ENCODE data around the gene NCKAP5.

Gene NCKAP5

DNA sequence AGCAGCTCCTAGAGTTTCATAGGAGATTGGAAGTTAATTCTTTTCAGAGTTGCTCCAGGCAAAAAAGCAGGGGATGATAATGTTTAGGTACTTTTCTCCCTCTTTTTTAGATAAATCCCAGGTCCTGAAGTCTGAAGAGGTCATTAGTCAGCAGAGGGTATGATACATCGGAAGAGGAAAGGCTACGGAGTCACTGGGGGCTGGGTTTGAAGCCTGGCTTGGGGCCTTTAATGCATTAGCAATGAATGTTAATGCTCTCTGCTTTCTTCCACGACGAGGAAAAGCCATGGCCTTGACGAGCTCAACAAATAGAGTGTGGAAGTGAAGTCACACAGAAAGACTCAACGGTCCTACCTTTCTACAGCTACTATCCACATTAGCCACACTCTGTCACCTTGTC is 235.1 kb downstream of the NCKAP5 start:
- no peak for DNase-seq (ENCODE audit: low read depth in 2 of 2)

DNA sequence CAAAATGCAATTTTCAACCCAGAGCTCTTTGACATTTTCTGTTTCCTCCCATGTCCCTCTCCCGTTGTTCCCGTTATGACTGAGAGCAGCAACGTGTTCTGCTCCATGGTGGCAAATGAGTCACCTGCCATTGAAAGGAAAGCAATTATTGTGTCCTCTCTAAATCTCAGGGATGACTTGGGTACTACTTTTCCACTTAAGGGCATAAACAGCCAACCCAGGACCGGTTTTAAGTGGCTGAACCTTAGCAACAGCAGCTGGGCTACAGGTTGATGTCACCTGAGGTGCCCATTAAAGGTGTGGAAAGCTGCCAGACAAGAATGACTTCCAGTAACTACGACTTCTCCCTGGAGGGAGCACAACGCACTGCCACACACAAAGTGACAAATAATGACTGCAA is 236.8 kb downstream of the NCKAP5 start:
- DNase-seq (ENCODE audit: low read depth in 2 of 2): no peak

DNA sequence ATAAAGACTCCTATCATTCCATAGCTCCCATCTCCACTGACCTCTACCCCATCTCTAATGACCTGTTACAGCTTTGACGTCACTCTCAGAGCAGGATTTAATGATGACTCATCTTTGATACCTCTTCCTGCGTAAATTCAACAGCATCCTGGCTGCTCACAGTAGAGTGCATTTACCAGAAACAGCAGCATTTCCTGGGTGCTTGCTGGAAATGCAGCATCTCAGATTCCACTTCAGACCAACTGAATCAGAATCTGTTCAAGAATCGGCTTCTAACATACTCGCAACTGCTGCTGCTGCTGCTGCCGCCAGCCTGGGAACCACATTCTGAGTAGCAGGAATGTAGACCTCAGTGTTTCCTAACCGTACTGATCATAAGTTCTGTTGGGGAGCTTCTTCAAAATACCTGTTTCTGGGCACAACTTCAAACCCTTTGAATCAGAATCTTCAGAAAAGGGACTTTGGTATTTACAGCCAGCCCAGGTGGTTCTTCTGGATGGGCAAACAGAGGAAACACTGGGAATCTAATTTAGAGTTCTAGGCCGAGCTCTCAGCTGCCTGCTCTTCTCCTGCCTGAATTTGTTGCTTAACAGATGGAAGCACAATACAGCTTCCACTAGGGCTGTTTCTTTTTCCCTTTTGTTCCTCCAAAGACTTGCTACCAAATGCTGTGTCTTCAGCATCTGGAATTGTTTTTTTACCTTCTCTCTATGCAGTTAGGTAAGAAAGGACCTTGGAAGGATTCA is 241.4 kb downstream of the NCKAP5 start:
- DNase-seq (ENCODE audit: low read depth in 2 of 2): no peak

DNA sequence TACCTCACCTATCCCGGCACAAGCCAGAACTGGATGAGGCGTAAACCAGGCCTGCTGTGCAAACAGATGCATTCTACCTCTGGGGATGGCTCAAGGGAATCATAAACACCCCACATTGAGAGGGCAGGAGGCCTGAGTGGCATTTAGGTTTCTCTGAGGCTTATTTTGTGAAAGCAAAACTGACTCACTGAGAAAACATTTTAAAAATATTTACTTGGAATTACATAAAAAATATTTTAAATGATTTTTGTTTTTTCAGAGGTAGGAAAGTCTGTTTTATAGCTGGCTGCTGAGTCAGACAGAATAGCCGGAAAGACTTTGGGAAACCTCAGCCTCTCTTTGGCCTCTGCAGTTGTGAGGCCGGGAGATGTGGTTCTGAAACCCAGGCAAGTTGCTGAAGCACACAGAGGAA is 244.1 kb downstream of the NCKAP5 start:
- DNase-seq (ENCODE audit: low read depth in 2 of 2): no peak

DNA sequence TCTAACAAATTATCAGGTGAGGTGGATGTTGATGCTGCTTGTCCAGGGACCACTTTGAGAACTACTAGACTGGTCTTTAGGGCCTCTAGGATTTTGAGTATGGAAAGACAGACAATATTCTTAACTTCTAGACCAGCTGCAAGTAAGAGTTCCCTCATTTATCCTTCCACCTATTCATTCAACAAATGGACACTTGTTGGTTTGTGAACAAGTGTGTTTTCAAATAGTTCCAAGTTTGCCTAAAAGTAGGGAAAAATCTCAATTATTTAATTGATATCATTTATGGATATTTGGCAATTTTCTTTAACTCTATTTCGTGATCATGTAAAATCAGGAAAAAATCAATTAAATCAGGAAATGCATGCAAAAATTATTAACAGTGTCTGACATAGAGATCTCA is 245.4 kb downstream of the NCKAP5 start:
- DNase-seq (ENCODE audit: low read depth in 2 of 2): no peak

DNA sequence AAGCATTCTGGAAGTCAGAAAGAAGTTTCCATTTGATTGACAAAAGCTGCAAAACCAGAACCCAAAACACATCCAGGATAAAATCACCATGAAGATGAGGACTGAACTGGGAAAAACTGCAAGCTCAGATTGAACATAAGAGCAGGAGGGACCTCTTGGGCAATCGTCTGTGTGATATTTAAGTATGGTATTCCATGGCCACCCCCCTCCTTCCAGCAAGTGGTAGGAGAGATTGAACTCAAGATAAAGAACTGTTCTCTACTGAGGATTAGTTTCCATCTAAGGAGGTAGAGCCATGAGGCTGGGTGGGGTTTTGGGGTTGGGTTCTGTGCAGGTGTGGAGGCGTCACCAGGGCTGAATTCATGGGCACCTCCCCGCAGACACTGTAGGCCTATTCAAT is 251.1 kb downstream of the NCKAP5 start:
- DNase-seq (ENCODE audit: low read depth in 2 of 2): no peak

DNA sequence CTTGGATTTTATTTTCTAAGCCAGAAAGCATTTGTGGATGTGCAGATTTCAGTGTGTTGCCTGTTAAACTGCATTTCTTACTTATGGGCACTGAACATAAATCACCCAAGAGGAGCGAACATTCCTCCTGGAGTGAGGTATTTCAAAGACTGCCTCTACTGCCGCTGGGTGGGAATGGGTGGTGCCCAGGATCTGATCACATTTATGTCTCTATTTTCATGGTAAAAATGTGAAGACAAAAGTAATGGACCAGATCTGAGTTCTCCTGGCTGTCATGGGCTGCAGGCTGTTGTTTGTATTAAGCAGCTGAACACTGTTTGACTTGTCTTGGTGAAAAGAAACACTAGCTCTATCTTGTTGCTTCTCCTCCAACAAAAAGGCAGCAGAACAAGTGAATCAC is 251.7 kb downstream of the NCKAP5 start:
- DNase-seq (ENCODE audit: low read depth in 2 of 2): no peak

DNA sequence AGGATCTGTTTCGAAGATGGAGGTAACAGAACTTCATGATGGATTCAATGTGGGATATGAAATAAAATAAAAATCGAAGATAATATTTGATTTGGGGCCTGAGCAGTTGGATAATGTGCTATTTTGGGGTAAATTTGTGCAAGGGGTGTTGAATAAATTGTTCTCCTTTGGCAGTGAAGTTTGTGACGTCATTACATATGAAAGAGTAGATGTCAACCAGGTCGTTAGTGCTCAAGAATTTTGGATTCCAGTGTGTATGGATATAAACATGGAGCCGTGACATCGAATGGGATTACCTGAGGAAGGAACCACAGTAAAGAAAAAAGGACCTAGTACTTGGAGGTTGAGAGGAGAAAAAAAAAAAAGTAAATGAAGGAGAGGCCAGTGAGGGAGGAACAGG is 253.0 kb downstream of the NCKAP5 start:
- no peak for DNase-seq (ENCODE audit: low read depth in 2 of 2)

DNA sequence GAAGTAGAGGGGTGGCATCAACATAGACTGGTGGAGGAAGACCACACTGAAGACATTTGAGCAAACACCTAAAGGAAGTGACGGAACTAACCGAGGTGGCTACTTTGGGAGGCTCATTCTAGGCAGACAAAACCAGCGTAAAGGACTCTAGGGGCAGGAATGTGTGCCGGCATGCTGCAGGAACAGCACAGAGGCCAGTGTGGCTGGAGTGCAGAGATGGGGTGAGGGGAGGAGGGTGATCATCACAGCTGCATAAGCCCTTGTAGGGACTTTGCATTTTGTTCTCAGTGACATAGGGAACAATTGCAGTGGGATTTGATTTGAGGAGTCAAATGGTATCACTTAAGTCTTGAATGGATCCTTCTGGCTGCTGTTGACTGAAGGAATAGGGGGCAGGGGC is 253.5 kb downstream of the NCKAP5 start:
- no peak for DNase-seq (ENCODE audit: low read depth in 2 of 2)

DNA sequence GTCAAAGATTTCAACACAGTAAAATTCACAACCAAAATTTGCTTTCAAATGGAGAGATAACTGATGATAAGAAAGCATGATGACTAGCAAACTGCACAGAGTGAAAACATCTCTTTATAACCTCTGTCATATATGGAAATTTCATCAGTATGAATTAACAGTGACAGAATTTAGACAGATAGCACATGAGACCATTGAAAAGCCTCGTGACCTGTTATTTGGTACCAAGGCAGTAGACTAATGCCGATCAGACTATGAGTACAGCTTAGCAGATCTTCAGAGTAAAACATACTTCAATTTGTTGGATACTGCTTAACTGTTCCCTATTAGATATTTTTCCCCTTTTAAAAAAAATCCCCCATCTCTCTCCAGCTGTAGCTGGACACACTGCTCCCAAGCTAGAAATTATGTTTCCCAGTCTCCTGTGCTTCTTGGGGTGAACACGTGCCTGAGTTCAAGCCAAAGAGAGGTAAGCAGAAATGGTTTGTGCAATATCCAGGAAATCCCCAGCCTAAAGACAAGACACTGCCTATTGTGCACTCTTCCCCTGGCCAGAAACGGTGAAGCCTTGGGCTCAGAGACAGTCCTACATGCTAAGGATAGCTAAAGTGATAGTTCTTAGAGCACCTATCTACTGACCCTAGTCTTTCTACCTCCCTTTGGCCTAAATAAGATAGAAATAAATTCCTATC is 256.1 kb downstream of the NCKAP5 start:
- no peak for DNase-seq (ENCODE audit: low read depth in 2 of 2)

DNA sequence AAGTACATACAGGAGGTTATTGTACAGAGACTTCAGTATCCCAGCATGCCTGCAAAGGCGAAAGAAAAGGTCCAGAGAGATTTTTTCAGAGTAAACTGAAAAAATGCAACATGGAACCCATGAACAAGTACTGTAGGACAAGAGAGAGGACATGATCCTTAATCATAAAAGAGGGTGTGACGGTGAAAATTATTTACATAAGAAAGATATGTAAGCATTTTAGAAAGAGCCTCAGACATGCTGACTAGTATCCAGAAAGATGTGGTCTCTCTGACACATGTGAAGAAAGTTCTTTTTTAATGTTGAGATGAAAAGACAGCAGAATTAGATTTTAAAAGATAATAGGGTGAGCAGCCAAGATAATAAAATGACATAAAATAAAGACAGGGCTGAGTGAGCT is 262.0 kb downstream of the NCKAP5 start:
- no peak for DNase-seq (ENCODE audit: low read depth in 2 of 2)

DNA sequence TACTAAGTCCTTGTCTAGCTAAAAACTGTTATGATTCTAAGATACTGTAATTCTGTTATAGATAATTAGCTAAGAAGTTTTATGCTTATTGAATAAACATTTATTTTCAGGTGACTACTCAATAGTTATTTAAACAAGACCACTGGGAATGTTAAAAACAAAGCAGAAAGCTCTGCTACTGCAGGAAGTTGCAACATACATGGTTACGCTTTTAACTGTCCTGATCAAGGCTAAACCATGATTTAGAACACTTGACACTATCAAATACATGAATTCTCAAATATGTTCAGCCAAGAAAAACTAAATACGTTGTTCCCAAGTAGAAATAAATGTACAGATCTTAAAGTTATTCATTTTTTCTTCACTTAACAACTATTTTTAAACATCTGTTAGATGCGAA is 263.9 kb downstream of the NCKAP5 start:
- no peak for DNase-seq (ENCODE audit: low read depth in 2 of 2)

DNA sequence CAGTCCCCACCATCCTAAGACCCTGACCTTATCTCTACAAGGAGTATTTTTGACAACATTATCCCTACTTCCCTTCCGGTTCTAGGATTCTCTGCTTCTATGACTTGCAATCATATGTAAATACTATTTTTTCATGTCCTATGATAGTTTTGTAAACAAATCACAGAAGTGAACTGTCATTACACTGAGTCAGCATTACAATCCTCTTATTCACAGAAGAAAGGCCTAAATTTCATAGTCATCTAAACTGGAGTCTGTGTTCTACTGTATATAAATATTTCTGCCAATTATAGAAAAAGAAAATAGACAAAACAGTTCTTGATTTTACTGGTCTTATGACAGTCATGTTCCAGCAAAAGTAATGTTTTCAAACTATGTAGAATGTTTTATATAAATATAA is 265.1 kb downstream of the NCKAP5 start:
- DNase-seq (ENCODE audit: low read depth in 2 of 2): no peak

DNA sequence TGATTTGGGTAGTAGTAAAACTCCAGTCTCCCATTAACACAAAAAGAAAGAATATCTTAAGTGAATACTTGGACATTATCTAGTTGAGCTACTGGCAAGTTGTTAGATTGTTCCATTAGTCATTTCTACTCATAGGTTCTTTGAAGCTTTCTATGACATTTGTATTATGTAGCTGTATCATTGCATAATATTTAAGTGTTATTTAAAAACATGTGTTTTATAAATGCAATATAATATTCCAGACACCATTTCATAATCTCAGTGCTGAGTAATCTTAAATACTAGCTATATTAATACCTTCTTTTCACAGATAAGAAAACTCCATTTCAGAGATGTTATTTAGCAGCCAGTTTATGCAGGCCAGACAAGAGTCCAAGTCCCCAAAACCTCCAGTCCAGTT is 271.9 kb downstream of the NCKAP5 start:
- no peak for DNase-seq (ENCODE audit: low read depth in 2 of 2)

DNA sequence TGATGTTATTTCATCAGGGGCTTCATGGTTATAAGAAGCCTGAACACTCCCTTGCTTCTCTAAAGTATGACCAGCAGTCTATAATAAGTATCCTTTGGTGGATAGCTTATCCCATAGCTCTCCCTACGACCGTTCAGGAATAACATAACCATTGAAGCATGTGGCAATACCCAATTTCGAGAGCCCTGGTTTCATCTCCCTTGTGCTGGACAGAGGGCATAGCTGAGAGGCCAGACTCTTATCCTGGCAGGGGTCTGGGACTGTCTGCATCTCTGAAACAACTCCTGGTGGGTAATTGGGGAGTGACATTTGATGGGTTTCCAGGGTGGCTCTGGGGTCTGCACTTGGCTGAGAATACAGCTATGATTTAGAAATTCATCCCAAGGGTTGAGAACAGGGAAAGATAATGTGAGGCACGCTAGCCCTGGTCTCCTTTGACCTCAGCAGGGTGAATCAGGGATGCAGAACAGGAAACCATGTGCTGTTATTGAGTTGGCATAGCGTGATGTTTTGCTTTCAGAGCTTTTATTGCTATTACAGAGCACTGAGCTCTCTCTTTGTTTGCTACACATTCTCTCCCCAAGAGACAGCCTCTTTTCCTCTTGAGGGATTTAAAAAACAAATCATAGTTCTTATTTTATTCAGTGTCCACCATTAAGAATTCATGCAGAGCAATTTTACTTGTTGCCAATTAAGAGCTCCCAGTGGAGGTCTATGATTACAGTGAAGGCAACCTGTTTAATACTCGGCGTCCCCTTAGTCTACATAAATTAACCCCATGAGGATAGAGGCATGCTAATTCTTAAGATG is 274.5 kb downstream of the NCKAP5 start:
- no peak for DNase-seq (ENCODE audit: low read depth in 2 of 2)

DNA sequence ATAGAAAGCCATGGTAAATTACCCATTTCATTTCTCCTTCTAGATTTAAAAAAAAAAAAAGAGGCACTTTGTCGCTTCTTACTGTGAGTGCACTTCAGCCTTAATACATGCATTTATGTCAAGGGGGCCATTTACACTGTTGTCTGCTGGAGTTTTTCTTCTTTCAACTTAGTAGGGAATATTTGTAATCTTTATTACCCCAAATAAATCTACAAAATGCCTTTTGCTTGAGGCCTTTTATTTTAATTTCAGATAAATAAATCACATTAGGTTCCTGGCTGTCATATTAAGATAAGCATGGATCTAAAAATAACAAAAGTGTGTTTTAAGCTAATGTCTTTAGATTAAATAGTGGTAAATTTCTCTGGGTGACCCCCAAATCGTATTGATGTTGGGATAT is 276.0 kb downstream of the NCKAP5 start:
- DNase-seq (ENCODE audit: low read depth in 2 of 2): no peak

DNA sequence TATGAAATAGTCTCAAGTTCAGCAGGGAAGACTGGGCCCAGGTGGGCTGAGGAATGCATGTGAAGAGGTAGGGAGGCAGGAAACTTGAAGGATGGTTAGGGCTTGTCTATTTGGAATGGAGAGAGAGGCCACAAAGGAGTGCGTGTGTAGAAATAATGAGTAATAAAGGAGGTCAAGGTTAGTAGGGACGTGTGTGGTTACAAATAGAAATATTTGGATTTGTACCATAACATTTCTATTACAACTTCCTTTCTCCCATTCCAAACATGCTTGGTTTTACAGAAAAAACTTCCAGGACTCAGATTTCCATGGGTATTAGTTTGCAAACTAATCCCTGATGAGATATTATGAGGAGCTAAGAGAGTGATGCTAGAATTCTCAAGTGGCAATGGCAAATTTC is 280.6 kb downstream of the NCKAP5 start:
- DNase-seq (ENCODE audit: low read depth in 2 of 2): no peak

DNA sequence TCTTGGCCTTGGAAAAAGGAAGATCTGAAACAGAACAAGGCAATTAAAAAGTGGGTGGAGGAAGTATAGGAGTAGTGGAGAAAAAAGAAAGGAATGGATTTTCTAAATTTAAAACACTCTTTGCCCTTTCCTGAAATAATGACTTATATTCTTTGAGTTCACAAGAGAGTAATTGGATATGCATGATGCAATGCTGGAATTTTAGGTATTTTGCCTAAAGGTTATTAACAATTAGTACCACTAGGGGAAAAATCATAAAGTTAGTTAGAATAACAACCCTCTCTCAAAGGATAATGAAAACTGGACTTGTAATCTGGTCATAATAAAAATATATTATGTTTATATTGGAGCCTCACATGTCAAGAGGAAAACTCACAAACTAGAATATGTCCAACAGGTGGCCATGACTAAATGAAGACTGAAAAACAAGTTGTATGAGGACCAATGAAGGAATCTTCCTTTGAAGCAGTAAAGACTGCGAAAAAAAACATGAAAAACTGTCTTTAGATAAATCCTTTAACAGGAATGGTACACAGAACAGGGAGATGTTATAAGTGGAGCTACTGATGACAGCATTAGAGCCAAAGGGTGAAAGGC is 281.8 kb downstream of the NCKAP5 start:
- DNase-seq (ENCODE audit: low read depth in 2 of 2): no peak

DNA sequence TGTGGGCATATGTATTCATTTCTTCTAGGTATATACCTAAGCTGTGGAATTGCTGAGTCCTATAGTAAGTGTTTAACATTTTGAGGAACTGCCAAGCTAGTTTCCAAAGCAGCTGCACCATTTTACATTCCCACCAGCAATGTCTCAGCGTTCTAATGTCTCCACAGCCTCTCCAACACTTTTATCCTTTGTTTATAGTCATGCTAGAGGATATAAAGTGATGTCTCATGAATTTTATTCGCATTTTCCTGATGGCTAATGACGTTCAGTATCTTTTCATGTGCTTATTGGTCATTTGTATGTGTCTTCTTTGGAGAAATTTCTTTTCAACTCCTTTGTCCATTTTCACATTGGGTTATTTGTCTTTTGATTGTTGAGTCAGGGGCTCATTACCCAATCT is 295.2 kb downstream of the NCKAP5 start:
- no peak for DNase-seq (ENCODE audit: low read depth in 2 of 2)

DNA sequence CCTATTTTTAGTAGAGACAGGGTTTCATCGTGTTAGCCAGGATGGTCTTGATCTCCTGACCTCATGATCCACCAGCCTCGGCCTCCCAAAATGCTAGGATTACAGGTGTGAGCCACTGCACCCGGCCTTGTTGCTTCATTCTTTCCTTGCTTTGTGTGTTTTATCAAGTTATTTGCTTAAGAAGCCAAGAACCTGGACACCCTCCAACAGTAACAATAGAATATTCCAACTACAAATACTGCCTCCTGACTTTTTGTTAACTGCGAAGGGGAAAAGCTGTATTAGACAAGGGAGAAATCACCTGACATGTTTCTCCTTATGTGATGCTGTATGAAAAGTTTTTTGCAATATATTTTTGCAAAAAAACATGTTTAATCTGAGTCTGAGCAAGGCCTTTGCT is 297.2 kb downstream of the NCKAP5 start:
- no peak for DNase-seq (ENCODE audit: low read depth in 2 of 2)

DNA sequence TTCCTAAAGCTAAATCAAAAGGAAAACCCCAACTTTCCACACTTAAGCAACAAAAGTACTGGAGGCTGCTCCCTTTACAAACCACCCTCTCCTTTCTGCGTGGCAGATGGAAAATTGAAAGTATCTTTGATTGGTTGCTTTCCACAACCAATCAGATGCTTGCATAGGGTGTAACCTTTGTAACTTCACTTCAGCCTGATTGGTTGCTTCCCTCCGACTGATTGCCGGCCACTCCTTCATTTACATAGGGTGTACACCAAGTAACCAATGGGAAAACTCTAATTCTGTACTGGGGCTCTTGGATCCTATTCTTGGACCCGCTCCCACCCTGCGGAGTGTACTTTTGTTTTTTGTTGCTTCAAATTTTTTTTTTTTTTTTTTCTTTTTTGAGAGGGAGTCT is 297.7 kb downstream of the NCKAP5 start:
- no peak for DNase-seq (ENCODE audit: low read depth in 2 of 2)

DNA sequence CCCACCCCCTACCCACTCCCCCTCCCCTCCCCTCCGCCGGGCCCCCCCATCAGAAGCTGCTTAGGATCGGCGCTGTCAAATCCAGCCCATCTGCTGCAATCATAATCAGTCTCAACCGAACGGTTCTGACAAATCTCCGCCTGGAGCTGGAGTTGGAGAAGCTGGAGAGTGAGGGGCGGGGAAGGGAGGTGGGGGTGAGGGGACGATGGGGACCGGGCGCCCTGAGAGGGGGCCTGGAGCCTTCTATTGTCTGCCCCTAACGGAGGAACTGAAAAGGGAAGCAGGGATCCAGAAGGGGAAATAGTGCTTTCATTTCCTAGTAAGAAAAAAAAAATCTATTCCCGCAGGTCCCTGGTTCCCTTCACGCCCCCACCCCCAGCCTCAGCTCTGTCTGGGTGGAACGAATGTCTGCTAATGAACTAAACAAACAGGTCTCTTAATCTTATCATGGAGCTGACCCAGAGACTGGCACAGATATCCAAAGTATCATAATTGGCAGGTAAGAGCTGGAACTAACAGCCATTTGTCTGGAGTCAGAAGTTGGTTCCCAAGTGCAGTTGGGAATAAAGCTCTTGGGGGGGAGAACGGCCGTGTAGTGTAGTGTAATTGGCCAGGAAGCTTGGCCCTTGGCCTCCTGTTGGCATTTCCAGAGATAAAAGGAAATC is 301.2 kb downstream of the NCKAP5 start:
- DNase-seq (ENCODE audit: low read depth in 2 of 2): no peak
